K562 (cell line): ENCODE data around the gene PRKD1.

Source experiments
- CAMTA2 ChIP-seq: fragments of 250-450 bp; sonication (Bioruptor Pico); conservative IDR thresholded peaks from 2 replicates; pipeline ENCODE4 v1.5.1; 2022
- EP300 ChIP-seq: IDR thresholded peaks from 2 replicates; pipeline ENCODE4 v1.6.1; 2012; ENCODE audit warnings: low read length, improper control_type of control experiment
- KLF16 ChIP-seq: IDR thresholded peaks from 2 replicates; pipeline ENCODE4 v1.6.1; 2016; ENCODE audit warnings: antibody characterized with exemption
- MAFG ChIP-seq: fragments of 450-650 bp; conservative IDR thresholded peaks from 2 replicates; pipeline ENCODE4 v1.6.1; 2016; ENCODE audit warnings: missing genetic modification characterization, missing compliant biosample characterization
- RBM17 ChIP-seq: fragments of 200-400 bp; formaldehyde crosslinking; IDR thresholded peaks from 2 replicates; pipeline ENCODE4 v1.6.1; 2017; ENCODE audit warnings: low read depth, mild to moderate bottlenecking, low read length, borderline replicate concordance
- SMAD3 ChIP-seq: fragments of 450-650 bp; formaldehyde crosslinking; conservative IDR thresholded peaks from 2 replicates; pipeline ENCODE4 v1.4.0; 2020; ENCODE audit warnings: mild to moderate bottlenecking
- SREBF2 ChIP-seq: sonication (generic); formaldehyde crosslinking; IDR thresholded peaks from 2 replicates; pipeline ENCODE4 v1.4.0; 2020; ENCODE audit warnings: mild to moderate bottlenecking, missing genetic modification reagents
- ZBTB49 ChIP-seq: sonication (generic); formaldehyde crosslinking; IDR thresholded peaks from 2 replicates; pipeline ENCODE4 v1.8.0; 2022; ENCODE audit warnings: missing genetic modification reagents, mild to moderate bottlenecking, borderline replicate concordance
- TF ChIP-seq, protein P1 (sequence below), 3 experiments: IDR thresholded peaks in 2 of 3; conservative IDR thresholded peaks in 1 of 3; 2 replicates each; pipeline ENCODE4 v1.5.1; 2011 to 2012; ENCODE audit warnings: low read length in 3 of 3, mild to moderate bottlenecking in 3 of 3, control low read depth in 2 of 3, improper control_type of control experiment in 1 of 3, inconsistent platforms in 1 of 3, low read depth in 1 of 3, mixed read lengths in 1 of 3, moderate library complexity in 1 of 3; ENCODE audit not compliant: insufficient read depth in 2 of 3
- TF ChIP-seq, protein P2 (sequence below): fragments of 250-450 bp; sonication (Bioruptor Pico); IDR thresholded peaks from 2 replicates; pipeline ENCODE4 v1.8.0; 2022; ENCODE audit warnings: moderate library complexity, mild to moderate bottlenecking, inconsistent platforms

DNA sequence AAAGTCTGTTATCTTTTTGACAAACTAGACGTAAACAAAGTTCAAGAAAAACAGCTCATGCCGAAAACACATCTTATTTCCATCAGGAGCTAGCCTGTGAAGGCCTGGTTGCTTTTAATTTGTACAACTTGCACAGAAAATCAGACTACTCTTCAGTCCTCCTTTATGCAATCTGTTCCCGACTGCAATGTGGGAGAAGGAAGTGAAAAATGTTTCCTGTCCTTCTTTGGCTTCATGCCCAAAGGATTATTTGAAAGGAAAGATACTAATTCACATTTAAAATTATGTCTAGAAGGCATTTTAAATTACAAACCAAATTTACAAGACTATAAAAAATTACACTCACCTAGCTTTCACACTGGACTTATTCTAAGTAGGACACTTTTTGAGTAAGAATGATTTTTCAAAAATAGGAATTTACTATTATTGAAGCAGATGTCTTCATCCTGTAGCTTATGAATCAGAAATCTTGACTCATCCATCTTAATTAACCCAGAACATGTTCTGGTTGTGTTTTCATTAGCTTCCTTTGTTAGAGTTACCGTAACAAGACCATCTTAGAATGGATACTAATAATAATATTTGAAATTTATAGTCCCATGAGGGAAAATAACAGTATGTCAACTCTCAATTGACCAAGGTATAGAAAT is 272.6 kb downstream of the PRKD1 start:
- TF ChIP-seq, protein P1, sequence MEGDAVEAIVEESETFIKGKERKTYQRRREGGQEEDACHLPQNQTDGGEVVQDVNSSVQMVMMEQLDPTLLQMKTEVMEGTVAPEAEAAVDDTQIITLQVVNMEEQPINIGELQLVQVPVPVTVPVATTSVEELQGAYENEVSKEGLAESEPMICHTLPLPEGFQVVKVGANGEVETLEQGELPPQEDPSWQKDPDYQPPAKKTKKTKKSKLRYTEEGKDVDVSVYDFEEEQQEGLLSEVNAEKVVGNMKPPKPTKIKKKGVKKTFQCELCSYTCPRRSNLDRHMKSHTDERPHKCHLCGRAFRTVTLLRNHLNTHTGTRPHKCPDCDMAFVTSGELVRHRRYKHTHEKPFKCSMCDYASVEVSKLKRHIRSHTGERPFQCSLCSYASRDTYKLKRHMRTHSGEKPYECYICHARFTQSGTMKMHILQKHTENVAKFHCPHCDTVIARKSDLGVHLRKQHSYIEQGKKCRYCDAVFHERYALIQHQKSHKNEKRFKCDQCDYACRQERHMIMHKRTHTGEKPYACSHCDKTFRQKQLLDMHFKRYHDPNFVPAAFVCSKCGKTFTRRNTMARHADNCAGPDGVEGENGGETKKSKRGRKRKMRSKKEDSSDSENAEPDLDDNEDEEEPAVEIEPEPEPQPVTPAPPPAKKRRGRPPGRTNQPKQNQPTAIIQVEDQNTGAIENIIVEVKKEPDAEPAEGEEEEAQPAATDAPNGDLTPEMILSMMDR (IDR thresholded peaks at IDR 0.05 in 2 of 3, conservative IDR thresholded peaks at IDR 0.05 in 1 of 3; ENCODE audit: insufficient read depth in 2 of 3, low read depth in 1 of 3, low read length in 3 of 3) = no peak
- TF ChIP-seq MAFG (tag) = no peak
- TF ChIP-seq RBM17 = no peak
- TF ChIP-seq CAMTA2 (CRISPR knock-in tag) = no peak
- no peak for TF ChIP-seq SMAD3
- no peak for TF ChIP-seq KLF16
- TF ChIP-seq SREBF2 (CRISPR knock-in tag) = no peak
- TF ChIP-seq EP300 = no peak
- TF ChIP-seq, protein P2, sequence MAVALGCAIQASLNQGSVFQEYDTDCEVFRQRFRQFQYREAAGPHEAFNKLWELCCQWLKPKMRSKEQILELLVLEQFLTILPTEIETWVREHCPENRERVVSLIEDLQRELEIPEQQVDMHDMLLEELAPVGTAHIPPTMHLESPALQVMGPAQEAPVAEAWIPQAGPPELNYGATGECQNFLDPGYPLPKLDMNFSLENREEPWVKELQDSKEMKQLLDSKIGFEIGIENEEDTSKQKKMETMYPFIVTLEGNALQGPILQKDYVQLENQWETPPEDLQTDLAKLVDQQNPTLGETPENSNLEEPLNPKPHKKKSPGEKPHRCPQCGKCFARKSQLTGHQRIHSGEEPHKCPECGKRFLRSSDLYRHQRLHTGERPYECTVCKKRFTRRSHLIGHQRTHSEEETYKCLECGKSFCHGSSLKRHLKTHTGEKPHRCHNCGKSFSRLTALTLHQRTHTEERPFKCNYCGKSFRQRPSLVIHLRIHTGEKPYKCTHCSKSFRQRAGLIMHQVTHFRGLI (CRISPR knock-in tag) = no peak
- TF ChIP-seq ZBTB49 (CRISPR knock-in tag) = no peak
